ENCODE data around the gene LSM8.
"Not testable (repeated sequence)": the region's sequence is repeated elsewhere in the genome, so short reads cannot be mapped to it uniquely, and the experiment has no call there.

The LSM8 gene

GRCh38 chr7:118183786-118184564 lies at the start of gene LSM8:
Gene LSM8 (plus strand): TSS chr7:118184164. CDS start chr7:118184224, 60 bp downstream.
- peak; percentile 99 for DNase-seq

GRCh38 chr7:118134420-118134819 lies 49.5 kb upstream of the LSM8 start:
- DNase-seq = not testable (repeated sequence)

- DNase-seq = no peak
These were observed 43.5 kb upstream of the LSM8 start for GRCh38 chr7:118140468-118140867.

GRCh38 chr7:118142012-118142411 lies 42.0 kb upstream of the LSM8 start:
- DNase-seq = no peak

- no peak for DNase-seq
These were observed 35.0 kb upstream of the LSM8 start for GRCh38 chr7:118148930-118149329.

- no peak for DNase-seq
These were observed 34.6 kb upstream of the LSM8 start for GRCh38 chr7:118149394-118149793.

GRCh38 chr7:118151671-118152070 lies 32.3 kb upstream of the LSM8 start:
- no peak for DNase-seq

GRCh38 chr7:118152149-118152548 lies 31.8 kb upstream of the LSM8 start:
- DNase-seq = no peak

GRCh38 chr7:118152654-118153053 lies 31.3 kb upstream of the LSM8 start:
- DNase-seq = no peak

- DNase-seq = peak; percentile 42
These were observed 30.3 kb upstream of the LSM8 start for GRCh38 chr7:118153551-118154177.

- DNase-seq = no peak
These were observed 25.2 kb upstream of the LSM8 start for GRCh38 chr7:118158766-118159165.

GRCh38 chr7:118169146-118169545 lies 14.8 kb upstream of the LSM8 start:
- no peak for DNase-seq

- no peak for DNase-seq
These were observed 8.2 kb upstream of the LSM8 start for GRCh38 chr7:118175740-118176139.

- DNase-seq = no peak
These were observed 4.8 kb upstream of the LSM8 start for GRCh38 chr7:118179191-118179590.

GRCh38 chr7:118182593-118183427 lies 1.2 kb upstream of the LSM8 start:
- DNase-seq = peak; percentile 23

GRCh38 chr7:118183428-118183785 lies 557 bp upstream of the LSM8 start:
- DNase-seq = no peak

GRCh38 chr7:118184565-118184940 lies 589 bp downstream of the LSM8 start:
- DNase-seq = peak; percentile 15

GRCh38 chr7:118185163-118185860 lies 1.3 kb downstream of the LSM8 start:
- no peak for DNase-seq

GRCh38 chr7:118186501-118186900 lies 2.5 kb downstream of the LSM8 start:
- no peak for DNase-seq

- DNase-seq = no peak
These were observed 10.6 kb downstream of the LSM8 start for GRCh38 chr7:118194571-118194970.

GRCh38 chr7:118195837-118196474 lies 12.0 kb downstream of the LSM8 start:
- DNase-seq = peak; percentile 73

GRCh38 chr7:118202061-118202460 lies 18.1 kb downstream of the LSM8 start:
- no peak for DNase-seq

Measured in RPMI8226 (cell line).